ENCODE measurements around the gene OPN5.
"Not testable (repeated sequence)": the region's sequence is repeated elsewhere in the genome, so short reads cannot be mapped to it uniquely, and the experiment has no call there.

The OPN5 gene, protein sequence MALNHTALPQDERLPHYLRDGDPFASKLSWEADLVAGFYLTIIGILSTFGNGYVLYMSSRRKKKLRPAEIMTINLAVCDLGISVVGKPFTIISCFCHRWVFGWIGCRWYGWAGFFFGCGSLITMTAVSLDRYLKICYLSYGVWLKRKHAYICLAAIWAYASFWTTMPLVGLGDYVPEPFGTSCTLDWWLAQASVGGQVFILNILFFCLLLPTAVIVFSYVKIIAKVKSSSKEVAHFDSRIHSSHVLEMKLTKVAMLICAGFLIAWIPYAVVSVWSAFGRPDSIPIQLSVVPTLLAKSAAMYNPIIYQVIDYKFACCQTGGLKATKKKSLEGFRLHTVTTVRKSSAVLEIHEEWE

GRCh38 chr6:47781732-47782131 is at the start of gene OPN5:
Gene OPN5 (plus strand): TSS chr6:47782032. CDS start chr6:47782067, 35 bp downstream.
- DNase-seq (ENCODE audit: low spot score): no peak

GRCh38 chr6:47733879-47734558 is 47.8 kb upstream of the OPN5 start:
- DNase-seq (ENCODE audit: low spot score): peak; percentile 12

DNA sequence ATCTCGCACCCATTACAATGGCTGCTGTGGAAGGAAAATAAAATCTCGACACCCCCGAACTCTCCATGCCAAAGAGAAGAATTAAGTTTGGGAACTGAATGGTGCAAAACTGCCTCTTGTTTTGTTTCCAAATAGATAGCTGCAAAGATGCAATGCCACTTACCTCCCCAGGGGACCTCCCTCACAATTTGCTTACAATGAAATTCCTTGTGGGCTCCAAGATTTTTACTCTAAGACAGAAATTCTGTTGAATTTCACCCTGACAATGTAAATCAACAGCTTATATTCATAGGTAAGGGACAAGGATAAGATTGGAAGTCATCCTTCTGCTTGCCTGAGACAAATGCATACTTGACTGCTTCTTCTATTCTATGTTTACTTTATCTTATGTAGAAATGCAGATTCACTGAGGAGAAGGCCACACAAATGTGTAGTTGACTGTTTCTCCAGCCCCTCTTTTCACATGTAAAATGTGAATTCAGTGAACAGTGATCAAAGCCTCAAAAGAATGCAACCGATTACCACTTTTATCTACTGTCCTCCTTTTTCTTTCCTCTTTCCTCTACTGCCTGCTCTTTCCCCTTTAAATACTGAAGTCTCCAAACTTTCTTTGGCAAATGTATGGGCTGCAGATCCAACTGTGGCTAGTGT is 46.9 kb upstream of the OPN5 start:
- no peak for DNase-seq (ENCODE audit: low spot score)

DNA sequence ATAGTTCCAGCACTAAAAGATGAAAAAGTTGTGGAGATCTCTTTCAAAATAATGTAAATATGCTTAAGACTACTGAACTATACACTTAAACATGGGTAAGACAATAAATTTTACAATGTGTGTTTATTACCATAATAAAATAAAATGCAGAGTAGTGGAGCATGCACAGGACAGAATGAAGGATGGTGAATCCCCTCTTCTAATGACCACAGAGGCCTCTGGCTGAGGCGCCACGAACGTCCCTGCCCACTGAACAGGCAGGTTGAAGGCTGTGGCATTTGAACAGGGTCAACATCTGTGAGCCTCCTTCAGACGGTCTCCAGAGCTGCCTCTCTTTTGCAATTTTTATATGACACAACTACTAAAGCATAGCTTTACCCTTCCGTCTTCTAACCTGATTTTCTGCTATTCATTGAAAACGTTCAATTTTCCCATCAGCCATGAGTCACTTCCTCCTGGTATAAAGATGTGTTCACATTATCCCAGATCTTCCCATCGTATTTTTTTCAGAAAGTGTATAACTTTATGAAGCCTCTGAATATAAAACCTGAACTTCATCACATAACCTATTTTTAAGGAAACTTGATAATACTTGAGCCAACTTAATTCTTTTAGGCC is 45.6 kb upstream of the OPN5 start:
- DNase-seq (ENCODE audit: low spot score): no peak

DNA sequence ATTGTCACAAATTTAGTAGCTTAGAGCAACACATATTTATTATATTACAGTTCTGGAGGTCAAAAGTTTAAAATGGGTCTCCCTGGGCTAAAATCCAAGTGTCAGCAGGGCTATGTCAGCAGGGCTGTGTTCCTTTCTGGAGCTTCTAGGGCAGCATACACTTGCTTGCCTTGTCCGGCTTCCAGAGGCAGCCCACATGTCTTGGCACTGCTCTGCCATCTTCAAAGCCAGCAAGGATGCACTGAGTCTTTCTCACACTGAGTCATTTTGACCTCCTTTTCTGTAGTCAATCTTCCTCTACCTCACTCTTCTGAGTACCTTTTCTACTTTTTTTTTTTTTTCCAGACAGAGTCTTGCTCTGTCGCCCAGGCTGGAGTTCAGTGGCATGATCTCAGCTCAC is 44.4 kb upstream of the OPN5 start:
- DNase-seq (ENCODE audit: low spot score): no peak

- no peak for DNase-seq (ENCODE audit: low spot score)
These were observed 41.1 kb upstream of the OPN5 start for GRCh38 chr6:47740714-47741113.

DNA sequence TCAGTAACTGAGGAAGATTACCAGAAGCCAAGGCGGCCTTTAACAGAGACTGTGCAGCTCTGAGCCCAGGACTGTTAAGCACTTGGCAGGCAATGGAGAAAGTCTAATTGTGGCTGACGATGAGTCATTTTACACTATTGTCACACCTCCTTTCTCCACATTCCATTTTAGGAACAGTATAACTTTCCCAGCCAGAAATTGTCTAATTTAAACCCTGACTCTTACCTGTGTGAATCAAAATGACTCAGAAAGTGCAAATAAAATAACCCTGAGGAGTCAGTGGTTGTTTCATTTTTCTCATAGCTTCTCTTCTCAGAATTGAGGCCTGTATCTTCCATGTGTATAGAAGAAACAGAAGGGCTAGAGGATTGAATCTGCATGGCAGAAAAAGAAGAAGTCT is 40.0 kb upstream of the OPN5 start:
- DNase-seq (ENCODE audit: low spot score): no peak

DNA sequence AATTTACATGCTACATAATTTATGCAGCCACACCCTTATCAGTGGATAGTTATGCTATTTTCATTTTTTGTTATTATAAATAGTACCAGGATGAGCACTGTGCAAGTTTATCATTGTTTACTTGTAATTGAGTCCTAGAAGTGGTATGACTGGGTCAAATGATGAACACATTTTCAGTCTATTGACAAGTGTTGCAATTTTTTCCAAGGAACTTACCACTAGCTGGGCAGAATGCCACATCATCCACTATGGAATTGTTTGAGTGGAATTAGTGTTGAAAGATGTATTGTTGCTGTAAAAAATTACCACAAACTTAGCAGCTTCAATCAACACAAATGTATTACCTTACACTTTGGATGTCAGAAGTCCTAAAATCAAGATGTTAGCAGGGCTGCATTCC is 38.1 kb upstream of the OPN5 start:
- DNase-seq (ENCODE audit: low spot score): no peak

- DNase-seq (ENCODE audit: low spot score): not testable (repeated sequence)
These were observed 36.6 kb upstream of the OPN5 start for GRCh38 chr6:47745269-47745668.

DNA sequence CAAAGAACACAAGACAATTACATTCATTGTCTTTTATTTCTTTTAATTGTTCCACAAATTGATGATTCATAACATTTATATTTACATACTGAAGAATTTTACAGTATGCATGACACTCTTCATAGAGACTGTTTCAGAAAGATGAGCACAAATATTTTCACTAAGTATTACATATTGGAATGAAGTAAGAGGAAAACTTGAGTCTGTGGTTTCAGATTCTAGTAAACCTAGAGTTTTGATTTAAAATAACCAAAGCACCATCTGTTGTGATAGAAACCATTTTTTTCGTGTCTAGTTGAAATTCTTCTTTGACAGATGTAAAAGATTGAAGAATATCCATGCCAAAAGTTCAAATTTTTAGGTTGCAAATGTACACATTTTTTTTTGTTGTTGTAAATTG is 32.1 kb upstream of the OPN5 start:
- DNase-seq (ENCODE audit: low spot score): no peak

GRCh38 chr6:47752801-47753200 is 29.0 kb upstream of the OPN5 start:
- DNase-seq (ENCODE audit: low spot score): no peak

GRCh38 chr6:47759364-47759763 is 22.5 kb upstream of the OPN5 start:
- no peak for DNase-seq (ENCODE audit: low spot score)

GRCh38 chr6:47762502-47762901 is 19.3 kb upstream of the OPN5 start:
- DNase-seq (ENCODE audit: low spot score): no peak

- no peak for DNase-seq (ENCODE audit: low spot score)
These were observed 15.4 kb upstream of the OPN5 start for GRCh38 chr6:47766445-47766844.

- DNase-seq (ENCODE audit: low spot score): no peak
These were observed 14.7 kb upstream of the OPN5 start for GRCh38 chr6:47767102-47767501.

DNA sequence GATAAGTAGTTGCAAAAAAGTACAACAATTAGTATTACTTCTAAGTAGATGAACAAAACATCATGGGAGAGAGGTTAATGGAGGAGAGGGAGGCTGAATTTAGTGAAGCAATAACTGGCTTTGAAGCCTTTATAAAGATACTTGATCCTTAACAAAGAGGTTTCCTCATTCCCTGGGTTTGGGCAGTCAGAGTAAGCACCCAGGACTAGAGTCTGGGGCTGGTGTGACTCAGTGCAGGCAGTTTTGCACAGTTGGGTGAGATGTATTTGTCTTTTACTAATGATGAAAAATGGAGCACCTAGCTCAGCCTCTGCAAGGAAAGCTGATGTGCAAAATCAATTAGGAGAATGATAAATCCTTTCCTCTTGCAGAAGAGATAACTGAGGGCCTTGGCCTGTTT is 11.8 kb upstream of the OPN5 start:
- DNase-seq (ENCODE audit: low spot score): no peak

DNA sequence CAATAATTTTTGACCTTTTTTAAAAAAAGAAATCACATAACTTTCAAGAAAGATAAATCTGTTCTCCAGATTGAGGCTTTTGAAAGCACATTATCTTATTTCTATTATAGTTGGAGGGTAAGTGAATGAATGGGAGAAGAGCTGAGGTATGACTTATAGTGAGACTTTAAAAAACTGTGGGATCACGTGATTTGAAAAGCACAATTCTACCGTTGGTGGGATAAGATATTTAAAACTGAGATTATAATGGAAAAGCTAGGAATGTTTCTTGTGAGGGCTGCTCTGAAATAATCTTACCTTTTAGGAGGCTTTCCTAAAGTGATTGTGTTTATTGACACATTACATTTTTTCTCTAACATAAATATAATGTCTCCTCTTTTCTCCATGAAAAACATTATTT is 9.5 kb upstream of the OPN5 start:
- DNase-seq (ENCODE audit: low spot score): no peak

GRCh38 chr6:47773005-47773404 is 8.8 kb upstream of the OPN5 start:
- no peak for DNase-seq (ENCODE audit: low spot score)

DNA sequence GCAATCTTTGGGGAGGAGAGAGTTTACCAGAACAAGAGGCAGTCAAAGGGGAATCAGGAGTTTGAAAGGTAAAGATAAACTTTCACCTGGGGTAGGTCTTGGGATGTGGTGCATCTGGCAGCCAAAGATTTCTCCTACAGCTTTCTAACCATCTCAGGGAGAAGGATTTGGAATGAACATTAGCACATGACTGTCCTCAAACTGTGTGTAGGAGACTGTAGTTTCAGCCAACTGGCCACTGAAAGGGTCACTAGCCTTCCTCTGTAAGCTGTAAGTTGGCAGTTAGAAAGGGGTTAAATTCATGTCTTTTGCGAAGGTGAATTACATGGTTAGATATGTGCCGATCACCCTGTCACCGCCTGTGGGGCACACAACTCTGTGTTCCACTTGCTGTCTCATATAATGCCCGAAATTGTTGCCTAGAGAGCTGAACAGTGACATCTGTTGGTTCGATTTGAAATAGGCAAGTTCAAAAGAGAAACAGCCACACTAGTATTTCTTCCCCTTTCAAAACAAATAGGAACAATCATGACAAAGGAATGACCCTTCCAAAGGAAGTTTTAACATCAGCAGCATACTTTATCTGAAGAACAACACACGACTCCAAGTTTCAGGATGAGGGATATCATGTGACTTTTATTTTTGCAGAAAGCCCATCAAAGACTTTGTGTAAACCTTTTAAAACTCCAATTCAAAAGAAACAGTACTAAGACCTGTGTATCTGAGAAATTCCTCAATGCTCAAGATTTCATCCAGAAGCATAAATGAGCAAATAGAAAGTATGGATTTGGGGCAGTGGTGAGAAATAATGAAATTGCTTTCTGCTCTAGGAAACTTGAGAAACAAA is 1.1 kb upstream of the OPN5 start:
- DNase-seq (ENCODE audit: low spot score): peak; percentile 33

DNA sequence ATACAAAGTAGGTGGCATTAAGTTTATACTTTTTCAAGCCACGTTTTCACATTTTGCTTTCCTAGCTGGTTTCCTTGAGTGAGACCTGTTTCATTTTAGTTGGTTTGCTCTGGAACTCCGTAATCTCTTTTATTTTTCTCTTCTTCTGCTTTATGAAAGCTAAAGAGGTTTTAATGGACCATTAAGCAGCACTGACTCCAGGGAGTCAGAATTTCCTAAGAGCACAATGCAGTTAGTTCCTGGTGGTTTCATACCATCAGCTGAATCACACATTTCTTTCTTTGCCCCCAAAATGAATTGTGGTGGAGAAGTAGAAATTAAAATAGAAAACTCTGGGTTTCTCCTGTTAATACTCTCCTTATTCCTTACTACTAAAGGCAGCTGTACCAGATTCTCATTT is 3.4 kb downstream of the OPN5 start:
- no peak for DNase-seq (ENCODE audit: low spot score)

DNA sequence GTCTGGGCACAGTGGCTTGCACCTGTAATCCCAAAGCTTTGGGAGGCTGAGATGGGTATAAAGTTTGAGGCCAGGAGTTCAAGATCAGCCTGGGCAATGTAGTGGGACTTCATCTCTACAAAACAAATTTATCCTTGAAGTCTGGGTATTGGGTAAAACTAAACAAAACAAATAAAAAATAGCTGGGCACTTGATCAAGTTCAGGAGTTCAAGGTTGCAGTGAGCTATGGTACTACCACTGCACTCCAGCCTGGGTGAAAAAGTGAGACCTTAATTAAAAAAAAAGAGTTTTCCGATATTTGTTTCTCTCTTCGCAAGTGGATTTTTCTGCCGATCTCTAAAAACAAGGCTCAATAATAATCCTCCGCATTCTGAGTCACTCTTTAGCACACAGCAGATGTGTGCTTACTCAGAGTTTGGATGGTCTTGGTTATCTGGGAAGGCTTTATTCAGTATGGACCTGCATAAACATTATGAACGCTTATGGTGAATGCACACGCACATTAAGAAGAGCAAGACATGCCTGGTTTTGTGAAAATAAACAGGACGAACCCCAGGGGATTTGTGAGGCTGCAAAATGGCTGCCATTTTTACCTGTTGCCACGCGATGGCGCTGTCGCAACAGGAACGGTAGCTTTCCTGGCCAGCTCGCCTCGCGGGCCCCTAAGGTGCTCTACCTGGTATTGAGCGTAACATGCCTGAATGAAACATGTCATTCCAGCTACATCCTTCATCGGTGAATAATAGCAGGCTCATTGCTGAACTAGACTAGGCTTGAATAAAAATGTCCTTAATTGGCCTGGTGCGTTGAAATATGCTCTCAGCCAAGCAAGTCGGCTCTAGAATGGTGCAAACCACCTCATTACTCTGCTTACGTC is 6.0 kb downstream of the OPN5 start:
- peak; percentile 48 for DNase-seq (ENCODE audit: low spot score)

Measured in hematopoietic multipotent progenitor cell treated with erythropoietin and hydrocortisone succinate and interleukin-3 and kit ligand, for 15 days (in vitro differentiated cells).